Measurements from ENCODE around the gene BEX1. TPM values are rescaled to one million over a fixed set of nuclear protein-coding genes. Genes with fewer than 3 reads are reported as not detected.
"Not testable (repeated sequence)": the region's sequence is repeated elsewhere in the genome, so short reads cannot be mapped to it uniquely, and the experiment has no call there.

Gene BEX1
- not detected for polyA plus RNA-seq

GRCh38 chrX:103063918-103064434 is at the start of gene BEX1:
Gene BEX1, minus strand, starts transcription at chrX:103064171. Its CDS starts 897 bp downstream, at chrX:103063274.
- Mint-ChIP-seq H3K4me1 (no peaks in the 10 kb centered on the region), H3K36me3 (no peaks in the 10 kb centered on the region), H3K9me3 (no peaks in the 10 kb centered on the region), H3K4me3 (no peak within 1 kb of the TSS), H3K27ac (no peak within 1 kb of the TSS), H3K27me3 (ENCODE audit: low read depth in 3 of 3) (peaks cover 2 to 14% (median 7%) of the 10 kb centered on the region in 3 donors)
- DNase-seq = no peak

GRCh38 chrX:103109497-103109896 is 45.5 kb upstream of the BEX1 start:
- not testable (repeated sequence) for H3K36me3 Mint-ChIP-seq; H3K27ac Mint-ChIP-seq; DNase-seq; H3K4me3 Mint-ChIP-seq; H3K27me3 Mint-ChIP-seq (ENCODE audit: low read depth in 3 of 3); H3K4me1 Mint-ChIP-seq
- peaks cover 2 to 11% (median 7%) of the 10 kb centered on the region in 6 donors for H3K9me3 Mint-ChIP-seq

- Mint-ChIP-seq H3K36me3 (peaks cover 0 to 4% (median 0%) of the 10 kb centered on the region in 3 donors), H3K27ac (no peak overlapping the region), H3K4me1 (no peaks in the 10 kb centered on the region), H3K27me3 (ENCODE audit: low read depth in 3 of 3) (peaks cover 0 to 4% (median 3%) of the 10 kb centered on the region in 3 donors), H3K9me3 (peaks cover 2 to 11% (median 7%) of the 10 kb centered on the region in 6 donors), H3K4me3 (no peak overlapping the region)
- no peak for DNase-seq
Observed at GRCh38 chrX:103107836-103108235, 43.9 kb upstream of the BEX1 start.

- H3K27ac Mint-ChIP-seq; H3K4me3 Mint-ChIP-seq; H3K36me3 Mint-ChIP-seq; DNase-seq; H3K27me3 Mint-ChIP-seq (ENCODE audit: low read depth in 3 of 3); H3K4me1 Mint-ChIP-seq: not testable (repeated sequence)
- peaks cover 2 to 11% (median 6%) of the 10 kb centered on the region in 6 donors for H3K9me3 Mint-ChIP-seq
Observed at GRCh38 chrX:103107227-103107737, 43.3 kb upstream of the BEX1 start.

GRCh38 chrX:103104370-103104769 is 40.4 kb upstream of the BEX1 start:
- H3K9me3 Mint-ChIP-seq = not testable (repeated sequence)

GRCh38 chrX:103103866-103104265 is 39.9 kb upstream of the BEX1 start:
- H3K9me3 Mint-ChIP-seq; H3K27ac Mint-ChIP-seq; H3K4me3 Mint-ChIP-seq; H3K27me3 Mint-ChIP-seq (ENCODE audit: low read depth in 3 of 3); H3K4me1 Mint-ChIP-seq; DNase-seq; H3K36me3 Mint-ChIP-seq: not testable (repeated sequence)

More at GRCh38 chrX:103104370-103104769, 40.4 kb upstream of the BEX1 start:
- not testable (repeated sequence) for H3K4me3 Mint-ChIP-seq; DNase-seq; H3K27me3 Mint-ChIP-seq (ENCODE audit: low read depth in 3 of 3); H3K27ac Mint-ChIP-seq; H3K4me1 Mint-ChIP-seq; H3K36me3 Mint-ChIP-seq

- no peaks in the 10 kb centered on the region for H3K36me3 Mint-ChIP-seq
- H3K4me3 Mint-ChIP-seq = no peak overlapping the region
- H3K27me3 Mint-ChIP-seq (ENCODE audit: low read depth in 3 of 3) = peaks cover 0 to 8% (median under 1%) of the 10 kb centered on the region in 3 donors
- peaks cover 0 to 2% (median 0%) of the 10 kb centered on the region in 6 donors for H3K9me3 Mint-ChIP-seq
- no peaks in the 10 kb centered on the region for H3K4me1 Mint-ChIP-seq
- DNase-seq = no peak
- H3K27ac Mint-ChIP-seq = no peak overlapping the region
Observed at GRCh38 chrX:103101299-103102042, 37.5 kb upstream of the BEX1 start.

GRCh38 chrX:103100484-103100883 is 36.5 kb upstream of the BEX1 start:
- Mint-ChIP-seq H3K27ac (no peak overlapping the region), H3K36me3 (no peaks in the 10 kb centered on the region), H3K4me3 (no peak overlapping the region), H3K9me3 (peaks cover 0 to 2% (median 0%) of the 10 kb centered on the region in 6 donors), H3K4me1 (no peaks in the 10 kb centered on the region), H3K27me3 (ENCODE audit: low read depth in 3 of 3) (peaks cover 0 to 11% (median 1%) of the 10 kb centered on the region in 3 donors)
- DNase-seq = no peak

- Mint-ChIP-seq H3K4me1 (no peaks in the 10 kb centered on the region), H3K9me3 (peaks cover 0 to 2% (median 0%) of the 10 kb centered on the region in 6 donors), H3K4me3 (no peak overlapping the region), H3K27ac (no peak overlapping the region), H3K36me3 (no peaks in the 10 kb centered on the region), H3K27me3 (ENCODE audit: low read depth in 3 of 3) (peaks cover 0 to 11% (median 1%) of the 10 kb centered on the region in 3 donors)
- no peak for DNase-seq
Observed at GRCh38 chrX:103099691-103100090, 35.7 kb upstream of the BEX1 start.

GRCh38 chrX:103098488-103098887 is 34.5 kb upstream of the BEX1 start:
- Mint-ChIP-seq H3K36me3 (no peaks in the 10 kb centered on the region), H3K4me3 (no peak overlapping the region), H3K9me3 (peaks cover 0 to 2% (median 0%) of the 10 kb centered on the region in 6 donors), H3K27me3 (ENCODE audit: low read depth in 3 of 3) (peaks cover 0 to 11% (median 3%) of the 10 kb centered on the region in 3 donors), H3K4me1 (no peaks in the 10 kb centered on the region), H3K27ac (no peak overlapping the region)
- DNase-seq = no peak

GRCh38 chrX:103092942-103093341 is 29.0 kb upstream of the BEX1 start, which contains the start of gene NXF3:
Gene NXF3, minus strand, starts transcription at chrX:103093143. Its CDS starts 120 bp downstream, at chrX:103093023.
- Mint-ChIP-seq H3K9me3 (no peaks in the 10 kb centered on the region), H3K27me3 (ENCODE audit: low read depth in 3 of 3) (peaks cover 0 to 7% (median 4%) of the 10 kb centered on the region in 3 donors), H3K4me1 (no peaks in the 10 kb centered on the region), H3K4me3 (no peak within 1 kb of the TSS), H3K36me3 (no peaks in the 10 kb centered on the region), H3K27ac (no peak within 1 kb of the TSS)
- DNase-seq = no peak

GRCh38 chrX:103081051-103081450 is 17.1 kb upstream of the BEX1 start:
- Mint-ChIP-seq H3K4me1 (no peaks in the 10 kb centered on the region), H3K9me3 (peaks cover 0 to 1% (median 0%) of the 10 kb centered on the region in 6 donors)
- DNase-seq = no peak

GRCh38 chrX:103073467-103073866 is 9.5 kb upstream of the BEX1 start:
- Mint-ChIP-seq H3K27me3 (ENCODE audit: low read depth in 3 of 3) (peaks cover 0 to 10% (median 2%) of the 10 kb centered on the region in 3 donors), H3K9me3 (no peaks in the 10 kb centered on the region), H3K4me1 (no peaks in the 10 kb centered on the region), H3K36me3 (no peaks in the 10 kb centered on the region), H3K27ac (no peak overlapping the region), H3K4me3 (no peak overlapping the region)
- no peak for DNase-seq

More at GRCh38 chrX:103081051-103081450, 17.1 kb upstream of the BEX1 start:
- no peaks in the 10 kb centered on the region for H3K36me3 Mint-ChIP-seq
- peaks cover 0 to 5% (median 0%) of the 10 kb centered on the region in 3 donors for H3K27me3 Mint-ChIP-seq (ENCODE audit: low read depth in 3 of 3)
- no peak overlapping the region for H3K4me3 Mint-ChIP-seq
- no peak overlapping the region for H3K27ac Mint-ChIP-seq

- Mint-ChIP-seq H3K27ac (no peak overlapping the region), H3K36me3 (no peaks in the 10 kb centered on the region), H3K27me3 (ENCODE audit: low read depth in 3 of 3) (peaks cover 2 to 15% (median 7%) of the 10 kb centered on the region in 3 donors), H3K9me3 (no peaks in the 10 kb centered on the region), H3K4me1 (no peaks in the 10 kb centered on the region), H3K4me3 (no peak overlapping the region)
- no peak for DNase-seq
Observed at GRCh38 chrX:103066606-103067005, 2.6 kb upstream of the BEX1 start.

Data from immature natural killer cell (primary cell).